IMR-90 (cell line): ENCODE measurements around the gene HOXA2. TPM values are rescaled to one million over a fixed set of nuclear protein-coding genes. Genes with fewer than 3 reads are reported as not detected.

Experiments
- ATAC-seq: fragments of 200-7000 bp; cut with Tn5 transposase; 2 replicates; pipeline ENCODE4 v1.9.1; 2020; ENCODE audit warnings: low read depth, mild to moderate bottlenecking, moderate library complexity
- BruUV-seq: library from RNA; stranded (reverse); fragments of 400-500 nt; replicated peaks from 2 replicates; lab custom pipeline; 2021; lab: Mats Ljungman, UMichigan
- CTCF ChIA-PET: fragments of 300-600 bp; formaldehyde crosslinking; extraction: SDS; loops from one replicate; lab custom pipeline; 2021; ENCODE audit warnings: antibody characterized with exemption; lab: Yijun Ruan, JAX
- POLR2A ChIA-PET: fragments of 300-600 bp; sonication (Branson Sonifier 250); formaldehyde crosslinking; loops from one replicate; lab custom pipeline; 2022; ENCODE audit warnings: antibody characterized with exemption; ENCODE audit not compliant: unreplicated experiment; lab: Charles Lee
- DNase-seq: peaks from one replicate; pipeline ENCODE4 v3.0.0; 2013
- H2AFZ ChIP-seq: replicated peaks from 2 replicates; pipeline ENCODE3; 2013; ENCODE audit warnings: low read length, mild to moderate bottlenecking; ENCODE audit not compliant: poor library complexity
- H2AK5ac ChIP-seq: 2 replicates; pipeline ENCODE4 v1.6.1; 2013; ENCODE audit warnings: low read depth, low read length, inconsistent platforms
- H2AK9ac ChIP-seq: replicated peaks from 2 replicates; pipeline ENCODE3; 2013; ENCODE audit warnings: mild to moderate bottlenecking, low read depth, low read length, moderate library complexity; ENCODE audit not compliant: poor library complexity
- H2BK120ac ChIP-seq: 2 replicates; pipeline ENCODE4 v1.6.1; 2013; ENCODE audit warnings: low read depth, low read length, inconsistent platforms
- H2BK15ac ChIP-seq: 3 replicates; pipeline ENCODE4 v1.6.1; 2013; ENCODE audit warnings: low read depth, low read length, inconsistent platforms
- H2BK20ac ChIP-seq: 2 replicates; pipeline ENCODE4 v1.6.1; 2013; ENCODE audit warnings: low read depth, mild to moderate bottlenecking, inconsistent platforms, low read length, moderate library complexity
- H2BK5ac ChIP-seq: 2 replicates; pipeline ENCODE4 v1.6.1; 2013; ENCODE audit warnings: mild to moderate bottlenecking, low read depth, low read length, inconsistent platforms; ENCODE audit not compliant: poor library complexity, severe bottlenecking
- H3K14ac ChIP-seq: replicated peaks from 2 replicates; pipeline ENCODE4 v1.6.1; 2013; ENCODE audit warnings: low read depth, low read length, inconsistent platforms
- H3K18ac ChIP-seq: 2 replicates; pipeline ENCODE4 v1.6.1; 2013; ENCODE audit warnings: low read depth, low read length, control low read depth
- H3K23ac ChIP-seq: 2 replicates; pipeline ENCODE4 v1.6.1; 2013; ENCODE audit warnings: low read depth, low read length, inconsistent platforms
- H3K27ac ChIP-seq: 2 replicates; pipeline ENCODE4 v1.5.1; 2013; ENCODE audit warnings: mild to moderate bottlenecking, control low read depth, low read length; ENCODE audit not compliant: insufficient read depth
- H3K27me3 ChIP-seq: 2 replicates; pipeline ENCODE4 v1.6.1; 2013; ENCODE audit warnings: low read length; ENCODE audit not compliant: control insufficient read depth, insufficient read depth
- H3K36me3 ChIP-seq: 2 replicates; pipeline ENCODE4 v1.6.1; 2013; ENCODE audit warnings: low read length, mixed read lengths; ENCODE audit not compliant: control insufficient read depth, insufficient read depth
- H3K4ac ChIP-seq: 2 replicates; pipeline ENCODE4 v1.6.1; 2013; ENCODE audit warnings: low read depth, low read length, inconsistent platforms
- H3K4me1 ChIP-seq: 2 replicates; pipeline ENCODE4 v1.6.1; 2013; ENCODE audit warnings: low read length, mixed read lengths; ENCODE audit not compliant: control insufficient read depth, insufficient read depth
- H3K4me2 ChIP-seq: 2 replicates; pipeline ENCODE4 v1.6.1; 2013; ENCODE audit warnings: low read depth, mild to moderate bottlenecking, control low read depth, low read length, moderate library complexity
- H3K4me3 ChIP-seq: 2 replicates; pipeline ENCODE4 v1.5.1; 2013; ENCODE audit warnings: low read depth, mild to moderate bottlenecking, control low read depth, low read length, moderate library complexity; ENCODE audit not compliant: insufficient read depth
- H3K56ac ChIP-seq: 2 replicates; pipeline ENCODE4 v1.6.1; 2013; ENCODE audit warnings: low read length, inconsistent platforms; ENCODE audit not compliant: insufficient read depth; ENCODE audit errors: extremely low read depth
- H3K79me1 ChIP-seq, 2 experiments: 2 replicates each; pipeline ENCODE4 v1.6.1; 2013; ENCODE audit warnings: low read length in 2 of 2, inconsistent platforms in 1 of 2, low read depth in 1 of 2
- H3K9ac ChIP-seq: 2 replicates; pipeline ENCODE4 v1.6.1; 2013; ENCODE audit warnings: low read depth, low read length, control low read depth
- H3K9me1 ChIP-seq: 2 replicates; pipeline ENCODE4 v1.6.1; 2013; ENCODE audit warnings: low read length, inconsistent platforms; ENCODE audit not compliant: insufficient read depth
- H3K9me3 ChIP-seq: 2 replicates; pipeline ENCODE4 v1.6.1; 2013; ENCODE audit warnings: low read length; ENCODE audit not compliant: control insufficient read depth, insufficient read depth
- H4K20me1 ChIP-seq: 2 replicates; pipeline ENCODE4 v1.6.1; 2013; ENCODE audit warnings: low read length, inconsistent platforms; ENCODE audit not compliant: insufficient read depth
- H4K5ac ChIP-seq: 2 replicates; pipeline ENCODE4 v1.6.1; 2013; ENCODE audit warnings: mild to moderate bottlenecking, low read depth, low read length, control low read depth
- H4K8ac ChIP-seq, 2 experiments: 2 replicates each; pipeline ENCODE4 v1.6.1; 2013; ENCODE audit warnings: low read depth in 2 of 2, low read length in 2 of 2, control low read depth in 1 of 2, inconsistent platforms in 1 of 2
- H4K91ac ChIP-seq: 2 replicates; pipeline ENCODE4 v1.6.1; 2013; ENCODE audit warnings: low read depth, low read length, inconsistent platforms; ENCODE audit not compliant: insufficient read depth
- CHD1 ChIP-seq: IDR thresholded peaks from 2 replicates; pipeline ENCODE4 v1.6.1; 2012; ENCODE audit warnings: low read depth, low read length, improper control_type of control experiment
- POLR2A ChIP-seq: IDR thresholded peaks from 2 replicates; pipeline ENCODE4 v1.6.1; 2012; ENCODE audit warnings: mild to moderate bottlenecking, low read depth, low read length
- WGBS, 2 experiments: methylation state at CpG; one replicate each; pipeline versions ENCODE4 v1.1.5 to v1.1.7; 2013; ENCODE audit warnings: missing lambda C conversion rate in 2 of 2; ENCODE audit not compliant: insufficient read length in 1 of 2; ENCODE audit errors: extremely low coverage in 2 of 2; 5-methylcytosine and 5-hydroxymethylcytosine counted together
- dilution Hi-C: fragments of 300-500 bp; cut with HindIII; formaldehyde crosslinking; loops from one replicate; pipeline ENCODE4 v1.14.3; 2018; ENCODE audit warnings: low sequenced_read_pairs; ENCODE audit not compliant: unreplicated experiment
- in situ Hi-C: fragments of 300-500 bp; cut with MboI; formaldehyde crosslinking; loops from 3 replicates; pipeline ENCODE4 v1.14.3; 2019; ENCODE audit warnings: low sequenced_read_pairs, inconsistent platforms, mixed read lengths
- intact Hi-C: fragments of 100-400 bp; cut with micrococcal nuclease; formaldehyde crosslinking; loops from 2 replicates; pipeline ENCODE4 v1.10.0; 2022
- polyA plus RNA-seq, 3 experiments: library from polyadenylated mRNA; depleted of rRNA; stranded (reverse); fragments of >200 nt; gene quantifications; 2 replicates each; pipeline ENCODE4 v1.2.3, GENCODE V29; 2012; ENCODE audit warnings: low replicate concordance in 1 of 3
- total RNA-seq: library from RNA; depleted of rRNA; stranded (reverse); fragments of >200 nt; gene quantifications from 2 replicates; pipeline ENCODE4 v1.2.3, GENCODE V29; 2012

HOXA2 gene
- total and polyA plus RNA-seq, 2 of the 4 experiments (the other 2 are of a cell fraction), result 1.6 to 3.9 TPM

DNA sequence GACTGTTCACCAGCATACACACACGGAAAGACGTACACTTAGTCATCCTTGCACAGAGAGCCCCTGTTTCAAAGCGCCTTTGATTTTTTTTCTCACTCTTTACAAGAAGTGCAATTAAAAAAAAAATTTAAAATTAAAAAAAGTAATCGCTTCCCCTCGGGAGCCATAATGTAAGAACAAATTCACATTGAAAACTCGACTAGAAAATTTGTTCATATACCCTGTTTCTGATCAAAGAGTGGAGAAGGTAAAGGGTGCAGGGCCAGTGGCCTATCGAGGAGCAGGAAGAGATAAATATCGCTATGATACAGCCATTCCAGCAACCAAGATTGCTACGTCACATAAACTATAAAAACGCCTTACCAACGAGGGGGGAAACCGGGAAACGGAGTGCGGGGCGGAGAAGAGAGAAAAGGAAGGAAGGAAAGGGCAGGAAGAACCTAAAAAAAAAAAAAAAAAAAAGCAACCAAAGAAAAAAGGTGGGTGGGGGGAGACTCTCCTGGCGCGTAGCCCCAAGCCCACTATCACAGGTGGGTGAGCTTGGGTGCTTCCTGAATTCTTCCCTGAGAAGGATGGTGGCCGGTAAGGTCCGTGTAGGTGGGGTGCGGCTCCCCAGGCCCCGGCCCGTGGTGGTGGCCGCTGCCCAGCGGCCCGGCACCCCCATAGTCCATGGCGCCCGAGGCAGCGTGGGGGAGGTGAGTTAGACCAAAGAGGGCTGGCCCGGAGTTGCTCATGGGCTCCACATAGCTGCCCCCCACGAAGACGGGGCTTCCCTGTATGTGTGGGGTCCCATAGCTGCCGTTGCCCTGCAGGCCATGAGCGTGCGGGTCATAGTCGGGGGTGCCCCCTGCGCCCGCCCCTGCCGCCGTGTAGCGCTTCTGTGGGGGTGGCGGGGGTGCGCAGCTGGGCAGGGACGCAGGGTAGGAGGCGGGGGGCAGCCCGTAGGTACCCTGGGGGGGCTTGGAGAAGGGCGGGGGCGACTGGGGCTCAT is 5.2 kb upstream of the HOXA2 start:
- WGBS, 2 experiments, result 0% methylated on average over 11 of the region's 47 CpGs; no CpG with 5 or more reads in 1 of the 2 experiments
- Histone ChIP-seq H2AK5ac (peak overlapping the region; percentile 81), H2BK5ac (peak overlapping the region; percentile 95), H3K56ac (peak overlapping the region; percentile 70), H4K20me1 (peaks cover 9% of the 10 kb centered on the region; the same call in 1 of the 2 replicates), H3K79me1 (peaks cover 0 to 43% of the 10 kb centered on the region in 2 experiments; a peak in 2 of 4 replicates), H3K27ac (peak overlapping the region; percentile 98), H4K8ac (peak overlapping the region; percentile 82 to 91), H3K14ac (peak overlapping the region; percentile 81), H2AK9ac (peak overlapping the region; percentile 91), H2BK15ac (peak overlapping the region; percentile 35; the same call in 1 of the 3 replicates), H2BK20ac (0 out of 2 replicates have a peak overlapping the region, but pooled peaks have one; percentile 11), H3K4me2 (peak overlapping the region; percentile 85), H3K4me1 (peaks cover 50% of the 10 kb centered on the region), H3K9ac (peak overlapping the region; percentile 92), H4K5ac (peak overlapping the region; percentile 91), H3K4ac (peak overlapping the region; percentile 88), H3K18ac (peak overlapping the region; percentile 83), H3K9me3 (no peaks in the 10 kb centered on the region), H4K91ac (peak overlapping the region; percentile 74), H3K27me3 (no peaks in the 10 kb centered on the region), H3K4me3 (peak overlapping the region; percentile 45), H2BK120ac (peak overlapping the region; percentile 87), H2AFZ (peak overlapping the region; percentile 60), H3K9me1 (peaks cover 13% of the 10 kb centered on the region; the same call in 1 of the 2 replicates), H3K36me3 (peaks cover 9% of the 10 kb centered on the region; the same call in 1 of the 2 replicates), H3K23ac (peak overlapping the region; percentile 72)
- ChIA-PET CTCF (interaction anchor here (1.0 to 1.1 kb wide), 2 partner anchors 36 to 418 kb away, joined by 3 to 4 read pairs; no protein-coding TSS in a partner anchor), POLR2A (interaction anchor here (0.6 to 1.3 kb wide), 3 partner anchors 8 to 1033 kb away, joined by 3 to 14 read pairs (median 5); partner anchors contain the start of gene HOXA5)
- BruUV-seq, result no TSS peak
- dilution Hi-C loops, result no loop called here
- DNase-seq (peak; percentile 86), ATAC-seq (0 out of 2 replicates have a peak, but pooled peaks have one; percentile 1)
- intact Hi-C loops, result no loop called here
- in situ Hi-C loops, result loop anchor here (10.0 kb wide), 1 partner anchor 913 kb away; no protein-coding TSS in a partner anchor
- TF ChIP-seq POLR2A (peak; percentile 38), CHD1 (no peak)
